PC-3 (cell line): ENCODE data around the gene RNF169.

ENCODE experiments used
- CTCF ChIP-seq: fragments of 300-600 bp; sonication (generic); conservative IDR thresholded peaks from 2 replicates; pipeline ENCODE4 v1.5.1; 2017; ENCODE audit warnings: antibody characterized with exemption, low read depth, mild to moderate bottlenecking, low read length
- EZH2 ChIP-seq: fragments of 300-600 bp; sonication (generic); IDR thresholded peaks from one replicate; pipeline ENCODE4 v1.6.1; 2017; ENCODE audit warnings: antibody characterized with exemption, mild to moderate bottlenecking, low read length; ENCODE audit not compliant: unreplicated experiment
- EZH2phosphoT487 ChIP-seq: fragments of 300-600 bp; sonication (generic); IDR thresholded peaks from 2 replicates; pipeline ENCODE4 v1.6.1; 2018; ENCODE audit warnings: mild to moderate bottlenecking, antibody characterized with exemption, low read length, borderline replicate concordance

GRCh38 chr11:74822170-74822569 lies 73.5 kb downstream of the RNF169 start:
- TF ChIP-seq CTCF (no peak), EZH2phosphoT487 (no peak), EZH2 (no peak)
